ENCODE measurements around the gene COL5A1.

The COL5A1 gene

GRCh38 chr9:134814598-134815215, 173.1 kb downstream of the COL5A1 start:
- DNase-seq (ENCODE audit: low read depth in 2 of 2), result no peak

DNA sequence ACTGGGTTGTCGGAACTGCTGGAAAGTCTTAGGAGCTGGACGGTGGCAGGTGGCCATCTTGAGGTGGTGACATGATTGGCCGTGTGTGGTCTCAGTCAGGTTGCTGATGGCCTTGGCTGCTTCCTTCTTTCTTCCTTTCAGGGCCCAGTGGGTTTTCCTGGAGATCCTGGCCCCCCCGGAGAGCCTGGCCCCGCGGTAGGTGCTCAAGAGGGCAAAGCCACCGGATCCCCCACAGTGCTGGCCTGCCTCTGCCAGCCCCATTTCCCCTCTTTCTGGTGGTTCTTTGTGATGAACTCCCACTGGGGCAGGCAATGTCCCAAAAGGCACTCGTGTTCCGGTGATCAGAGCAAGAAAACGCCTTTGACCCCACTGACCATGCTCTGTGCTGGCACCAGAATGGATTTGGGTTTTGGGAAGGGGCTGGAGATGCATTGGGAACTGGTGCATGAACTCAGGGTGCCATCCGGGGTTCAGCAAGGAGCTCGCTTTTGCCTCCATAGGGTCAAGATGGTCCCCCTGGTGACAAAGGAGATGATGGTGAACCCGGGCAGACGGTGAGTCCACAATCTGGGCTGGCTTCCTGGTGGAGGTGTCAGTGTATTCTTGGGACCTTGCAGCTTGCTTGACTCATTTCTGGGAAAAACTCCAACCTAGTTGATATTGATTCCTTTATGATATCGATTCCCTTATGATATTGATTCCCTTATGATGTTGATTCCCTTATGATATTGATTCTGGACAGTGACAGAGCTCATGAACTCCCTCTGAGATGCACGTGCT, 174.0 kb downstream of the COL5A1 start:
- no peak for DNase-seq (ENCODE audit: low read depth in 2 of 2)

- no peak for DNase-seq (ENCODE audit: low read depth in 2 of 2)
Measured at GRCh38 chr9:134816264-134816663, 174.7 kb downstream of the COL5A1 start.

DNA sequence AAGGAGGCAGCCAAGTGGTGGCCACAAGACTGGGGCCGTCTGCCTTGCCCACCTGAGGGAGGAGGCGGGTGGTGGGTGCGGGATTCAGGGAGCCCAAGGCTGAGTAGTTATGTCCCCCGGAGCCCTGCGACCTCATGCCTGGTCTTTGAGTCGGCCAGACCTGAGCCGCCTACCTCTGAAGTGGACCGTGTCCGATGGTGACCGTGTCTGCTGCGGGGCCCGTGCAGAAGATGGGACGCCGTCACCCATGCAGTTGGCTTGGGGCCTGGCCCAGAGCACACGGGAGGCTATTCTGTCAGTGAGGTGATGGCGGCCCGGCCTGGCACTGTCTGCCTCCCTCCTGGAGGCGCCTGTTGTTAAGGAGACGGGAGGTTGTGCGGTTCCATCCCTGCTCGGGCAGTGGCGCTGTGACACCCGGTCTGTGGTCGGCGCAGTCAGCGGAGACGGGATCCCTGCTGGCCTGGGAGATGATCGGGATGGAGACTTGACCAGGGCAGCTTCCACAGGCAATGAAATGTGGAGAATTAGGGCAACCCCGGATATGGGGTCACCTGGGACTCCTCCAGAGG, 176.5 kb downstream of the COL5A1 start:
- no peak for DNase-seq (ENCODE audit: low read depth in 2 of 2)

DNA sequence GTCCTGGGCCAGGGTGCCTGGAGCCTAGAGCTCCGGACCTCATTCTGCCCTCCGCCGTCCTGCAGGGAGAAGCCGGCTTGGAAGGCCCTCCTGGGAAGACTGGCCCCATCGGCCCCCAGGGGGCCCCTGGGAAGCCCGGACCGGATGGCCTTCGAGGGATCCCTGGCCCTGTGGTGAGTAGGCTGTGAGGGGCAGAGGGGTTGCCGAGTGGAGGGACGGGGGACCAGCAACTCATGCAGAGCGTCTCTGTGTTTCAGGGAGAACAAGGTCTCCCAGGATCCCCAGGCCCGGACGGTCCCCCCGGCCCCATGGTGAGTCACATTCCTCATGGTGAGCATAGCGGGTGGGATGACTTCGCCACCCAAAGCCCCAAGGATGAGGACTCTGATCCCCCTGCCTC, 177.0 kb downstream of the COL5A1 start:
- DNase-seq (ENCODE audit: low read depth in 2 of 2), result no peak

DNA sequence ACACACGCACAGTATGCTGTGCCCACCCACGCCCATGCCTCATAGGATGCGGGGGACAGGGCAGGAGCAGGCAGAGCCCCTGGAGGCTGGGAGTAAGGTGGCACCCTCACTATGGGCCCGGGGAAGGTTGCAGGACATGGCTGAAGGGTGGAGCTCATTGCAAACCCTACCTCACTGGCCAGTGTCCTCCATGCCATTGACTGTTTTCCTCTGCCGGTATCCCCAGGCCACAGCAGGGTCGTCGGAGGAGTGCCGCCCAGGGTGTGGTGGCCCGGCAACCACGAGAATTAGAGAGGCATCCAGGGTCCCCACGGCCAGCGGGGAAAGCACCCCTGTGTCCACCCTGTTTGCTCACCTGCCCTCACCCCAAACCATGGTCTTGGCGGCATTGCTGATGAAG, 179.3 kb downstream of the COL5A1 start:
- no peak for DNase-seq (ENCODE audit: low read depth in 2 of 2)

GRCh38 chr9:134822541-134822940, 180.9 kb downstream of the COL5A1 start:
- DNase-seq (ENCODE audit: low read depth in 2 of 2), result no peak

GRCh38 chr9:134823623-134824022, 182.0 kb downstream of the COL5A1 start:
- no peak for DNase-seq (ENCODE audit: low read depth in 2 of 2)

GRCh38 chr9:134824583-134824982, 183.0 kb downstream of the COL5A1 start:
- no peak for DNase-seq (ENCODE audit: low read depth in 2 of 2)

- DNase-seq (ENCODE audit: low read depth in 2 of 2), result no peak
Measured at GRCh38 chr9:134825025-134825424, 183.4 kb downstream of the COL5A1 start.

DNA sequence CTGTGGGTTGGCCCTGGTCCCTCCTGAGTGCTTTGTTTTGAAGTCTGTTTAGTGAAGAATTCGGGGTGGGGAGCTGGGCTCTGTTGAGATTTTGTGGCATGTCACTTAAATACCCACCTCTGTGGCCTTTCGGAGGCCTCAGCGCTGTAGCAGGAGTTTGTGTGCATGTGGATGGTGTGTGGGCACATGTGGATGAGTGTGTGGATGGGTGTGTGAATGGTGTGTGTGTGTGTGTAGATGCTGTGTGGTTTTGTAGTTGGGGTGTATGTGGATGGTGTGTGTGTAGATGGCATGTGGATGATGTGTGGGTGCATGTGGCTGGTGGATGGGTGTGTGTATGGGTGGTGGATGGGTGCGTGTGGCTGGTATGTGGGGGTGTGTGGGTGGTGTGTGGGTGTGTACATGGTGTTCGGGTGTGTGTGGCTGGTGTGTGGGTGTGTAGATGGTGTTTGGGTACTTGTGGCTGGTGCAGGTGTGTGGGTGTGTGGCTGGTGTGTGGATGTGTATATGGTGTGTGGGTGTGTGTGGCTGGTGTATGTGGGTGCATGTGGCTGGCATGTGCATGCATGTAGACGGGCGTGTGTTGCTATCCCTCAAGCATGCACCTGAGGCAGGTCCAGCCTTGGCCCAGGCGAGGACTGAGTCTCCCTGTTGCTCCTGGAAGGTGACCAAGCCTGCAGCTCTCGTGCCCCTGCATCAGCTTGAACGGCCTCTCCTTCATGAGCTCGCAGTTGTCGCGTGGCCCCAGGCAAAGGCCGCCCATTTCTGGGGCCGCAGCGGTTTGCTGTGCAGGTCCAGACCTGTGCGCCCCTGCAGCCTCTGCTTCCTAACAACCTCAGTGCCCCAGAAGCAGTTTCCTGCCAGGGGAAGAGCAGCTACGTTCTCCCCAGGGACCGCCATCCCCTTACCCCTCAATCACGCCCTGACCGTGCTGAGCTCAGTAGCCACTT, 185.0 kb downstream of the COL5A1 start:
- no peak for DNase-seq (ENCODE audit: low read depth in 2 of 2)

DNA sequence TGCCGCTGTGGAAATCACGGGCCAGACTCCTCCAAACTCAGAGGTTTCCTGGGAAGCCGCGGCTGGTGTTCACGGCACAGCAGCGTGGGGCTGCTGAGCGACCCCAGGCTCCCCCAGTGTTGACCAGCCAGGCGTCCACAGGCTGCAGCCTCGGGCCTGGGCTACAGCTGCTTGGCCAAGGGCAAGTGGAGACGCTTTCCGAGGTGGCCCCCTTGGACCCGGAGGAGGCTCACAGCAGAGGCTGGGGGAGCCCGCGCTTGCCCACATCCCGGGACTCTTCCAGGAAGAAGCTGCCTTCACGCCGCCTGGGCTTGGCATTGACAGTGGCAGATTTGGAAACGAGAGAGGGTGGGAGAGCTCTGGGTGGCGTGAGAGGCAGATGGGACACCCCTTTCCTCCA, 186.0 kb downstream of the COL5A1 start:
- DNase-seq (ENCODE audit: low read depth in 2 of 2), result no peak

DNA sequence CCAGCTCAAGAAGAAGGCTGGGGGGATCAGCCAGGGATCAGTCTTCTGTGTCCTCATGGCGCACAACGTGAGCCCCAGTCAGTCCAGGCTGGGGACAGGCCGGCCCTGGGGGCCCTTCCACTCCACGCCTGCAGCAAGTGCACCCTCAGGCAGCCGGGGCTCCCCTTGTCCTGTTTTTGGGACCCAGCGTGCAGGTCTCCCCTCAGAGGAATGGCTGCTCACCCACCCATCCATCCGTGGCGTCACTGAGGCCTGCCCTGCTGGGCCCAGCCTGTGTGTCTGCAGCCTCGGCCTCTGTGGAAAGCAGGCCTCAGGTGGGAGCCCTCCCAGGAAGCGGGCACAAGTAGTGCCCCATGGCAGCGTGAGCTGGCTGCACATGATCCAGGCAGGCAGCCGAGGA, 186.4 kb downstream of the COL5A1 start:
- DNase-seq (ENCODE audit: low read depth in 2 of 2), result no peak

DNA sequence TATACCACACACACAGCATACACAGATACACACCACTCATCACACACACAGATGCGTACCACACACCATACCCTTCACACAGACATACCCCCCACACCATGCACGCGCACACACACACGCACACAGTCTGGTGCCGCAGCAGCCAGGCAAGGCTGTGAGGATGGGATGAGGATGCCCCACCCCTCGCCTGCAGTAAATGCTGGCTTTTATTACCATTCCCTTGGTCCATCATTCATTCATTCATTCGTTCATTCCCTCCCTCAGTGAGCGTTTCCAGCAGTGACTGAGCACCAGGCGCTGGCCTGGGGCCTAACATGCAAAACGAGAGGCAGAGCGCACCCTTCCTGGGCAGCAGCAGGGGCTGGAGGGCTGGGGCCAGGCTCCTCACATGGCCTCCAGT, 187.3 kb downstream of the COL5A1 start:
- no peak for DNase-seq (ENCODE audit: low read depth in 2 of 2)

DNA sequence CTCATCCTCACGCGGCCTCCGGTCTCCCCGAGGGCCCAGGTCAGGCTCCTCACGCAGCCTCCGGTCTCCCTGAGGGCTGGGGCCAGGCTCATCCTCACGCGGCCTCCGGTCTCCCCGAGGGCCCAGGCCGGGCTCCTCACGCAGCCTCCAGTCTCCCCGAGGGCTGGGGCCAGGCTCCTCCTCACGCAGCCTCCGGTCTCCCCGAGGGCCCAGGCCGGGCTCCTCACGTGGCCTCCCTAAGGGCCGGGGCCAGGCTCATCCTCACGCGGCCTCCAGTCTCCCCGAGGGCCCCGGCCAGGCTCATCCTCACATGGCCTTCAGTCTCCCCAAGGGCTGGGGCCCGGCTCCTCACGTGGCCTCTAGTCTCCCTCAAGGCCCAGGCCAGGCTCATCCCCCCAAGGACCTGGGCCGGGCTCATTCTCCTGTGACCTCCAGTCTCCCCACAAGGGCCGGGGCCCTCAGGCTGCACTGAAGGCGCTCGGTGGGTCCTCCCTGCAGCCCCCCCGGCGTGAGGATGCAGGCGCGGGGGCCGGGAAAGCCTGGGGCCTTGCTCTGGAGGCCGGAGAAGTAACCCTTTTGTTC, 187.8 kb downstream of the COL5A1 start:
- no peak for DNase-seq (ENCODE audit: low read depth in 2 of 2)

- no peak for DNase-seq (ENCODE audit: low read depth in 2 of 2)
Measured at GRCh38 chr9:134830126-134830525, 188.5 kb downstream of the COL5A1 start.

GRCh38 chr9:134830926-134831720, 189.5 kb downstream of the COL5A1 start:
- DNase-seq (ENCODE audit: low read depth in 2 of 2), result no peak

DNA sequence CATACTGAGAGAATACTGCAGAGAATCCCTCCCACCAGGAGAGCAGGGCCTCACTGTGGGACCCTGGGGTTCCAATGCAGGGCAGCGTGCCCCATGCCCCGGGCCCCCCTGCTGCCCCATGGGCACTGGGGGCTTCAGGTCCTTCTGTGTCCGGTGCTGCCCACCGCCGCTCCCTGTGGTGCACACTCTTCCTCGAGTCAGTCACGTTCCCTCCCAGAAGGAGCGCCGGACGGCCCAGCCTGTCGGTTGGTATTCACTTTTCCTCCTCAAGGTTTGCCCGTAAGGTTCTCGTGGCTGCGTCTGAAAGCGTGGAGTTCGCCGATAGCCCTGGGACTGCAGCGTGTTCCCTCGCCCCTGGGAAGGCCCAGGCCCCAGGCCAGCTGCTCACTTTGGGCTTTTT, 190.9 kb downstream of the COL5A1 start:
- no peak for DNase-seq (ENCODE audit: low read depth in 2 of 2)

DNA sequence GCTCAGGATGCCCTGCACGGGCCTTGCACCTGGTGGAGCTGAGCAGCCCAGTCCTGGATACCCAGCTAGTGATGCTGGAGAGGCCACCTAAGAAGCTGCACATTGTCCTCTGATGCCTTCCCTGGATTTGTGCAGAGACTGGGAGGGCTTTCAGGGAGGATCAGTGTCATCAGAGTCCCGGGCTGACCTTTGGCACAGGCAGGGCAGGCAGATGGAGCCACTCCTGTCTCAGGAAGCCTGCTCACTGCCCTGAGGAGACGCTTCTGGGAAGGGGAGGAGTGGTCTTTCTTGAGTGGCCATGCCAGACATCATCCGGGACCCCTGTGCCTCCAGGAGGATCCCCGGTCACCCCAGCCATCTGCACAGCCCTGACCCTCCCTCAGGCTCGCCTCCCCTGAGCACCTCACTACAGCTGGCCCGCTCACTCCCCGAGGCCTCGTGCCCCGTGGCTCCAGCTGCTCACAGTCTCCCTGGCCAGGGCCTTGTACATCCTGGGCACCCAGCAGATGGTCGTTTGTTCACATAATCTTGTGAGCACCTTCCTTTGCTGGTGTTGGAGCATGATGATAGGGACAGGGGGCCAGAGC, 191.8 kb downstream of the COL5A1 start:
- no peak for DNase-seq (ENCODE audit: low read depth in 2 of 2)

DNA sequence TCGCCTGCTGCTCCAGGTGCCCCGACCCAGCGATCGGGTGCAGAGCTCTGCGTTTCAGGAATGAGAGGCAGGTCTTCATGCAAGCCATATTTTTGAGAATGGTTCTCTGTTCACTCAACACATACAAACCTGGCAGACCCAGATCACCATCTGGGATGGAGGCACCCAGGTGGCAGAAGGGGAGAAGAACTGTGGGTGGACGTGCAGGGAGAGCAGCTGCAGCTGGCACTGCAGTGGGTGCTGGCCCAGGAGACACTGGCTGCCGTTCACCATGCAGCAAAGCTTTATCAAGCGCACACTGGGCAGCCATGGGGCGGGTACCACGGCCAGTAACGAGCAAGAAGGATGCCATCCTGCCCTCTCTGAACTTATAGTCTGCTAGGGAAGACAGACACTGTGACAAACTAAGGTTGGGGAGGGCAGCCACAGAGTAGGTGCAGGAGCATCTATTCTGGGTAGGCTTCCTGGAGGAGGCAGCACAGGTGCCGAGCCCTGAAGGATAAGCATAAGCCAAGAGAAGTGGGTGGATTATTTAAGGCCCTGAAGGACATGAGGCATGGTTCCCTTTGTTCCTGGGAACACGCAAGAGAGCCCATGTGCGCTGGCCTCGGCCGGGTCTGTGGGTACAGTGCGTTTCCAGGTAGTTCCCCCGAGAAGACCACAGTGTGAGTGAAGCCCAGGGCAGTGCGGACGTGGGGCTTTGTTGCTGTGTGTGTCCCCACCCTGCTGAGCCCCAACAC, 192.8 kb downstream of the COL5A1 start:
- DNase-seq (ENCODE audit: low read depth in 2 of 2), result no peak

Data from fibroblast of skin of left biceps (primary cell).